Keratinocyte (primary cell): ENCODE measurements around the gene CHST15. TPM values are rescaled to one million over a fixed set of nuclear protein-coding genes. Genes with fewer than 3 reads are reported as not detected.
A peak's percentile ranks its signal among the peaks of the same experiment; 100 is the strongest.

Source experiments
- DNase-seq: peaks from one replicate; pipeline ENCODE4 v3.0.0-alpha.2; 2011; ENCODE audit warnings: low read depth, missing footprints, low spot score
- FAIRE-seq: peaks from 2 replicates; lab custom pipeline; 2011; peaks lifted over from hg19 to GRCh38; lab: Jason Lieb, UNC
- H2AFZ ChIP-seq: 2 replicates; pipeline ENCODE4 v1.6.0; 2012; ENCODE audit warnings: low read length, control low read depth, inconsistent platforms; ENCODE audit not compliant: control insufficient read depth
- H3K27ac ChIP-seq: 2 replicates; pipeline ENCODE4 v1.5.1; 2011; ENCODE audit warnings: low read length; ENCODE audit not compliant: control insufficient read depth, insufficient read depth
- H3K27me3 ChIP-seq: 3 replicates; pipeline ENCODE4 v1.6.0; 2011; ENCODE audit warnings: low read length; ENCODE audit not compliant: control insufficient read depth, insufficient read depth; ENCODE audit errors: extremely low read depth
- H3K36me3 ChIP-seq, 2 experiments: 2 replicates in 1 of 2; 3 replicates in 1 of 2; pipeline ENCODE4 v1.5.1; 2011; ENCODE audit warnings: low read length in 2 of 2, mild to moderate bottlenecking in 1 of 2; ENCODE audit not compliant: control insufficient read depth in 2 of 2, insufficient read depth in 2 of 2; ENCODE audit errors: extremely low read depth in 1 of 2
- H3K4me1 ChIP-seq: 3 replicates; pipeline ENCODE4 v1.5.1; 2011; ENCODE audit warnings: low read length; ENCODE audit not compliant: control insufficient read depth, insufficient read depth; ENCODE audit errors: extremely low read depth
- H3K4me2 ChIP-seq: 3 replicates; pipeline ENCODE4 v1.6.0; 2011; ENCODE audit warnings: low read depth, low read length; ENCODE audit not compliant: control insufficient read depth, insufficient read depth; ENCODE audit errors: extremely low read depth
- H3K4me3 ChIP-seq, 3 experiments: fragments of 200-600 bp in 1 of 3; sonication (generic) in 1 of 3; 2 replicates in 2 of 3; 3 replicates in 1 of 3; pipeline ENCODE4 v1.5.1; 2011 to 2016; ENCODE audit warnings: low read length in 3 of 3, mild to moderate bottlenecking in 3 of 3, control low read depth in 2 of 3, inconsistent platforms in 1 of 3, low read depth in 1 of 3, mixed read lengths in 1 of 3, mixed run types in 1 of 3, moderate library complexity in 1 of 3; ENCODE audit not compliant: control insufficient read depth in 2 of 3, insufficient read depth in 2 of 3; ENCODE audit errors: extremely low read depth in 1 of 3
- H3K79me2 ChIP-seq: 2 replicates; pipeline ENCODE4 v1.6.0; 2012; ENCODE audit warnings: low read length; ENCODE audit not compliant: control insufficient read depth, insufficient read depth
- H3K9ac ChIP-seq: 3 replicates; pipeline ENCODE4 v1.6.0; 2011; ENCODE audit warnings: low read length; ENCODE audit not compliant: control insufficient read depth, insufficient read depth; ENCODE audit errors: extremely low read depth
- H3K9me1 ChIP-seq: 3 replicates; pipeline ENCODE4 v1.6.0; 2011; ENCODE audit warnings: low read length; ENCODE audit not compliant: control insufficient read depth, insufficient read depth; ENCODE audit errors: extremely low read depth
- H3K9me3 ChIP-seq: 2 replicates; pipeline ENCODE4 v1.5.1; 2012; ENCODE audit warnings: low read depth, low read length; ENCODE audit not compliant: control insufficient read depth
- H4K20me1 ChIP-seq: 3 replicates; pipeline ENCODE4 v1.6.0; 2011; ENCODE audit warnings: low read length; ENCODE audit not compliant: control insufficient read depth, insufficient read depth; ENCODE audit errors: extremely low read depth
- CTCF ChIP-seq, 3 experiments: IDR thresholded peaks in 1 of 3; conservative IDR thresholded peaks in 1 of 3; optimal IDR thresholded peaks in 1 of 3; 2 replicates in 2 of 3; 3 replicates in 1 of 3; pipeline versions ENCODE3 to v1.5.1; 2011; ENCODE audit warnings: low read length in 3 of 3, mild to moderate bottlenecking in 3 of 3, moderate library complexity in 2 of 3, control low read depth in 1 of 3, inconsistent platforms in 1 of 3; ENCODE audit not compliant: insufficient read depth in 2 of 3; ENCODE audit errors: extremely low read depth in 1 of 3
- EZH2 ChIP-seq: IDR thresholded peaks from one replicate; pipeline ENCODE4 v1.6.1; 2012; ENCODE audit warnings: inconsistent platforms, mild to moderate bottlenecking, low read length, moderate library complexity
- dilution Hi-C: fragments of 300-500 bp; cut with MboI; formaldehyde crosslinking; loops from one replicate; pipeline ENCODE4 v1.7.0; 2020; ENCODE audit warnings: low sequenced_read_pairs; ENCODE audit not compliant: extremely low pct_ligation_motif_present
- polyA plus RNA-seq, 5 experiments: library from polyadenylated mRNA; depleted of rRNA in 3 of 5; stranded (reverse) in 3 of 5; stranded (forward) in 1 of 5; unstranded in 1 of 5; fragments of >200 nt; gene quantifications; 1 replicate in 1 of 5; 2 replicates in 3 of 5; 3 replicates in 1 of 5; pipeline versions ENCODE4 v1.2.1 to v1.2.3, GENCODE V29; 2011 to 2012; ENCODE audit warnings: missing spikeins in 2 of 5, low read depth in 1 of 5, low replicate concordance in 1 of 5

CHST15 gene
- polyA plus RNA-seq, 1 donor (not counting 4 experiments of a cell fraction or from before 2014, with no cell fraction given) = 24.5 TPM

- H3K4me2 ChIP-seq = peak overlapping the region; percentile 80
- no peak overlapping the region for H3K9ac ChIP-seq
- TF ChIP-seq CTCF (optimal IDR thresholded peaks at IDR 0.05 in 1 of 3, IDR thresholded peaks at IDR 0.05 in 1 of 3, conservative IDR thresholded peaks at IDR 0.05 in 1 of 3; ENCODE audit: extremely low read depth in 1 of 3, insufficient read depth in 2 of 3, low read length in 3 of 3) (no peak), EZH2 (no peak)
- no peak for FAIRE-seq
- no peaks in the 10 kb centered on the region for H3K9me1 ChIP-seq
- no peak overlapping the region for H2AFZ ChIP-seq
- no peaks in the 10 kb centered on the region for H3K79me2 ChIP-seq
- no peaks in the 10 kb centered on the region for H3K27me3 ChIP-seq
- no peak for DNase-seq
- no peak overlapping the region for H3K4me3 ChIP-seq
- H3K9me3 ChIP-seq = no peaks in the 10 kb centered on the region
- dilution Hi-C loops = no loop called here
- peaks cover 23% of the 10 kb centered on the region for H3K4me1 ChIP-seq
- H4K20me1 ChIP-seq = no peaks in the 10 kb centered on the region
- H3K27ac ChIP-seq = no peak overlapping the region
- no peaks in the 10 kb centered on the region for H3K36me3 ChIP-seq
Measured at GRCh38 chr10:124105045-124105444, 11.6 kb upstream of the CHST15 start.

- TF ChIP-seq CTCF (optimal IDR thresholded peaks at IDR 0.05 in 1 of 3, IDR thresholded peaks at IDR 0.05 in 1 of 3, conservative IDR thresholded peaks at IDR 0.05 in 1 of 3; ENCODE audit: extremely low read depth in 1 of 3, insufficient read depth in 2 of 3, low read length in 3 of 3) = no peak
- no peaks in the 10 kb centered on the region for H3K9me3 ChIP-seq
- H2AFZ ChIP-seq = no peak overlapping the region
- no peak overlapping the region for H3K9ac ChIP-seq
- H3K4me3 ChIP-seq = no peak overlapping the region
- H3K36me3 ChIP-seq = no peaks in the 10 kb centered on the region
- no peaks in the 10 kb centered on the region for H3K9me1 ChIP-seq
- DNase-seq (no peak), FAIRE-seq (peak; percentile 51)
- H3K4me1 ChIP-seq = peaks cover 23% of the 10 kb centered on the region
- no peaks in the 10 kb centered on the region for H4K20me1 ChIP-seq
- no peaks in the 10 kb centered on the region for H3K79me2 ChIP-seq
- H3K27ac ChIP-seq = no peak overlapping the region
- H3K4me2 ChIP-seq = no peak overlapping the region
- dilution Hi-C loops = no loop called here
- no peaks in the 10 kb centered on the region for H3K27me3 ChIP-seq
Measured at GRCh38 chr10:124104011-124104627, 10.7 kb upstream of the CHST15 start.
